HUES64 (cell line): ENCODE data around the gene PPIL3.

Experiments
- H3K27ac ChIP-seq: 2 replicates; pipeline ENCODE4 v1.7.0; 2013; ENCODE audit warnings: low read depth, low read length, inconsistent platforms
- H3K27me3 ChIP-seq: 2 replicates; pipeline ENCODE4 v1.6.1; 2013; ENCODE audit warnings: mild to moderate bottlenecking, low read length; ENCODE audit not compliant: insufficient read depth
- H3K36me3 ChIP-seq: 2 replicates; pipeline ENCODE4 v1.6.1; 2013; ENCODE audit warnings: mild to moderate bottlenecking, low read length; ENCODE audit not compliant: insufficient read depth
- H3K4me1 ChIP-seq: 2 replicates; pipeline ENCODE4 v1.6.1; 2013; ENCODE audit warnings: mild to moderate bottlenecking, low read length, moderate library complexity; ENCODE audit not compliant: insufficient read depth
- H3K4me3 ChIP-seq: 2 replicates; pipeline ENCODE4 v1.5.1; 2013; ENCODE audit warnings: mild to moderate bottlenecking, low read length, moderate library complexity
- H3K9ac ChIP-seq: 2 replicates; pipeline ENCODE4 v1.6.1; 2013; ENCODE audit warnings: mild to moderate bottlenecking, low read depth, low read length
- H3K9me3 ChIP-seq: 2 replicates; pipeline ENCODE4 v1.6.1; 2013; ENCODE audit warnings: low read depth, low read length; ENCODE audit not compliant: insufficient read depth
- WGBS: fragments of 150-250, 120-280 bp; methylation state at CpG from one replicate; pipeline ENCODE4 v1.1.7; 2013; ENCODE audit warnings: missing lambda C conversion rate; 5-methylcytosine and 5-hydroxymethylcytosine counted together

PPIL3 gene

DNA sequence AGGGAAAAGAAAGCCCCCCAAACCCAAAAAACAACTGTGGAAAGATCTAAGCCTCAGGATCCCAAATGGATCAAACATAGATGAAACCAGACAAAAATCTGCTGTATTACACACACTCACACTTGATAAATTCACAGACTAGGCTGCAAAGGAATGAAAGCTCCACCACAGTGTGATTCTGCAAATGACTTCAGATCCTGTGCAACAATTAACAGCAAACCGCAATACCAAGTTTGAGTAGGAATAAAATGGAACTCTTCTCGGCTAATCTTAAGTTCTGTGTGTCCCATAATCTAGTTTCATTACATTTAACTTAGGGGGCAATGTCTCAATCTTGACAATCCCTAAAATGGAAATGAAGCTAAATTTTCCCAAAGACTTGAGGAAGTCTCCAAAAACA is 36.3 kb downstream of the PPIL3 start:
- Histone ChIP-seq H3K4me3 (no peak overlapping the region), H3K9me3 (no peaks in the 10 kb centered on the region), H3K9ac (no peak overlapping the region), H3K4me1 (no peaks in the 10 kb centered on the region), H3K36me3 (peaks cover 67% of the 10 kb centered on the region), H3K27ac (no peak overlapping the region), H3K27me3 (no peaks in the 10 kb centered on the region)
- whole genome bisulfite sequencing: 100% methylated on average over 2 of the region's 2 CpGs

DNA sequence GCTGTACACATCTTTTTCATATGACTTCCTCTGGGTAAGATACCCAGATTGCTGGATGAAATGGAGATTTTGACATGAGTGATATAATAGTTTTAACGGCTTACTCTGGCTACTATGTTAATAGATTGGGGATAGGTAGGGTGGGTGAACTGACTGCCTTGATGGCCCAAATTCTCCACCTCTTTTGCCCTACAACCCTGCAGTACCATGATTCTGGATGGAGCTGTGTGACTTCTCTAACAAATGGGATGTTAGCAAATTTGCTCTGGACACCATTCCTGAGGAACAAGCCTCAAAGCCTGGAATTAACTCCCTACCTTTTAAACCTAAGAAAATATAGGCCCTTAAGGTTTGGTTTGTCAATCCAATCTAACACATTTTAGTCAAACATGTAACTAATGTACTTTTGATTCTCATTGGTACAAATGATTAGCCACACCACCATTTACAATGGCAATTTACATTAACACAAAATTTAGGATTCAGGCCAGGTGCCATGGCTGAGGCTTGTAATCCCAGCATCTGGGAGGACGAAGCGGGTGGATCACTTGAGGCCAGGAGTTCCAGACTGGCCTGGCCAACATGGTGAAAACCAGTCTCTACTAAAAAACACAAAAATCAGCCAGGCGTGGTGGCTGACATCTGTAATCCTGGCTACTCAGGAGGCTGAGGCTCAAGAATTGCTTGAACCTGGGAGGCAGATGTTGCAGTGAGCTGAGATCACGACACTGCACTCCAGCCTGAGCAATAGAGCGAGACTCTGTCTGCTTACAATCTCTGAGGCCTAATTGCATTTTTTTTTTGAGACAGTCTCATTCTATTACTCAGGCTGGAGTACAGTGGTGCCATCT is 37.3 kb downstream of the PPIL3 start:
- Histone ChIP-seq H3K36me3 (peaks cover 57% of the 10 kb centered on the region), H3K9ac (no peak overlapping the region), H3K4me3 (no peak overlapping the region), H3K27me3 (no peaks in the 10 kb centered on the region), H3K9me3 (no peaks in the 10 kb centered on the region), H3K27ac (no peak overlapping the region), H3K4me1 (no peaks in the 10 kb centered on the region)
- 99% methylated on average over 6 of the region's 6 CpGs for WGBS

GRCh38 chr2:200850512-200851256 is 38.2 kb downstream of the PPIL3 start:
- Histone ChIP-seq H3K36me3 (peaks cover 47% of the 10 kb centered on the region), H3K4me3 (no peak overlapping the region), H3K27me3 (no peaks in the 10 kb centered on the region), H3K9ac (no peak overlapping the region), H3K9me3 (no peaks in the 10 kb centered on the region), H3K27ac (no peak overlapping the region), H3K4me1 (no peaks in the 10 kb centered on the region)
- WGBS: 94% methylated on average over 14 of the region's 14 CpGs

- 80% methylated on average over 4 of the region's 4 CpGs for WGBS
- no peak overlapping the region for H3K4me3 ChIP-seq
- H3K9ac ChIP-seq: no peak overlapping the region
- no peaks in the 10 kb centered on the region for H3K4me1 ChIP-seq
- no peaks in the 10 kb centered on the region for H3K9me3 ChIP-seq
- no peak overlapping the region for H3K27ac ChIP-seq
- no peaks in the 10 kb centered on the region for H3K27me3 ChIP-seq
- peaks cover 20% of the 10 kb centered on the region for H3K36me3 ChIP-seq
These were observed 40.9 kb downstream of the PPIL3 start for GRCh38 chr2:200847939-200848338.

DNA sequence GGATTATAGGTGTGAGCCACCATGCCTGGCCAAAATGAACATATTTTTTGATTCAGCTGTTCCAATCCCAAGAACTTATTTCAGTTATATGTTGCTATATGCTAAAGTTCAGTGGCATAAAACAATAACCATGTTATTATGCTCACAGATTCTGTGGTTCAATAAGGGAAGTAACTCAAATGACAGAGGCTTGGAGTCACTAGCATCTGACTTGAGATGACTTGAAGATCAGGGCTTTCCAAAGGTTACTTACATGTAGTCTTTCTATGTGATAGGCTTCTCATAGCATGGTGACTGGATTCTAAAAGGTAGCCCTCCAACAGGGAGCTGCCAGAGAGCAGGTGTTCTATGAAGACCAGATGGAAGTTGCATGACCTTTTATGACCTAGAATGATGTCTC is 41.6 kb downstream of the PPIL3 start:
- Histone ChIP-seq H3K36me3 (peaks cover 13% of the 10 kb centered on the region), H3K27me3 (no peaks in the 10 kb centered on the region), H3K9me3 (no peaks in the 10 kb centered on the region), H3K4me1 (no peaks in the 10 kb centered on the region), H3K9ac (no peak overlapping the region), H3K4me3 (no peak overlapping the region), H3K27ac (no peak overlapping the region)

GRCh38 chr2:200845669-200846325 is 43.1 kb downstream of the PPIL3 start:
- no peaks in the 10 kb centered on the region for H3K27me3 ChIP-seq
- H3K27ac ChIP-seq: no peak overlapping the region
- H3K4me1 ChIP-seq: no peaks in the 10 kb centered on the region
- H3K9ac ChIP-seq: no peak overlapping the region
- H3K9me3 ChIP-seq: no peaks in the 10 kb centered on the region
- no peaks in the 10 kb centered on the region for H3K36me3 ChIP-seq
- H3K4me3 ChIP-seq: no peak overlapping the region
- WGBS: 93% methylated on average over 10 of the region's 10 CpGs

- Histone ChIP-seq H3K36me3 (no peaks in the 10 kb centered on the region), H3K4me3 (no peak overlapping the region), H3K27me3 (no peaks in the 10 kb centered on the region), H3K9ac (no peak overlapping the region), H3K27ac (no peak overlapping the region), H3K4me1 (no peaks in the 10 kb centered on the region), H3K9me3 (no peaks in the 10 kb centered on the region)
- 96% methylated on average over 5 of the region's 5 CpGs for WGBS
These were observed 43.7 kb downstream of the PPIL3 start for GRCh38 chr2:200845194-200845593.

DNA sequence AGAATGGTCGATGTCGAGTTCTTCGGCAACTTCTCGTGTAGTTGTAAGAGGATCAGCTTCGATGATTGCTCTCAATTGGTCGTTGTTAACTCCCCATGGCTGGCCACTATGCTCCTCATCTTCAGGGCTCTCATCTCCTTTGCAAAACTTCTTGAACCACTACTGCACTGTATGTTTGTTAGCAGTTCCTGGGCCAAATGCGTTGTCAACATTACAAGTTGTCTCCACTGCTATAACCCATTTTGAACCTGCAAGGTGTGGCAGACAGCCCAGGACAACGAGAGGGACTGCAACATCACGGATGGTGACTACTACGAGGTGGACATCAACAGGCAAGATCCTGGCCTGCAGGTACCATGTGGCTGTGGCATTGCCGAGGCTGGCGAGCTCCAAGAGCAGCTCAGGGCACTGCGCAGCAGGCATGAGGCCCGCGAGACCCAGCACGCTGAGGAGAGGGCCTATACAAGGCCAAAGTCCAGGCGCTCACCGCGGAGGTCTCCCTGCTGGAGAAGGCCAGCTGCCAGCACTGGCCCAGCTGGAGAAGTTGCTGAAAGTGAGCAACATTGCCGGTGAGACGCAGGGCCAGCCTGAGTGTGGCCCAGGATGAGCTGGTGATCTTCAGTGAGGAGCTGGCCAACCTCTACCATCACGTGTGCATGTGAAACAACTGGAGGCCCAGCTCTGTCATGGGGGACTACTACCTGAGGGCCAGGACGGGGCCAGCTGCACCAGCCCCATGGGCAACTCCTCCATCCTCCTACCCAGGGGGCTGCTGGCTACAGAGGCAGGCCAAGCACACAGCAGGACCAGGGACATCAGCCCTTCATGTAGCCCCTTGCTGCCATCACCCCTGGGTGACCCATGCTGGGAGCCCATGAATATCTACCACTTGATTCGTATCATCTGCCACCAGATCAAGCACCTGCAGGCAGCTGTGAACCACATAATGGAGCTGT is 44.6 kb downstream of the PPIL3 start:
- Histone ChIP-seq H3K27me3 (no peaks in the 10 kb centered on the region), H3K4me3 (no peak overlapping the region), H3K9me3 (no peaks in the 10 kb centered on the region), H3K9ac (no peak overlapping the region), H3K36me3 (no peaks in the 10 kb centered on the region), H3K27ac (no peak overlapping the region), H3K4me1 (peaks cover 5% of the 10 kb centered on the region; the same call in 1 of the 2 replicates)
- WGBS: 95% methylated on average over 24 of the region's 24 CpGs

GRCh38 chr2:200839513-200839912 is 49.4 kb downstream of the PPIL3 start:
- WGBS: 86% methylated on average over 3 of the region's 3 CpGs
- no peak overlapping the region for H3K9ac ChIP-seq
- no peak overlapping the region for H3K4me3 ChIP-seq
- H3K27ac ChIP-seq: no peak overlapping the region
- H3K4me1 ChIP-seq: peaks cover 5% of the 10 kb centered on the region; the same call in 1 of the 2 replicates
- no peaks in the 10 kb centered on the region for H3K36me3 ChIP-seq
- peaks cover 17% of the 10 kb centered on the region for H3K9me3 ChIP-seq
- no peaks in the 10 kb centered on the region for H3K27me3 ChIP-seq

DNA sequence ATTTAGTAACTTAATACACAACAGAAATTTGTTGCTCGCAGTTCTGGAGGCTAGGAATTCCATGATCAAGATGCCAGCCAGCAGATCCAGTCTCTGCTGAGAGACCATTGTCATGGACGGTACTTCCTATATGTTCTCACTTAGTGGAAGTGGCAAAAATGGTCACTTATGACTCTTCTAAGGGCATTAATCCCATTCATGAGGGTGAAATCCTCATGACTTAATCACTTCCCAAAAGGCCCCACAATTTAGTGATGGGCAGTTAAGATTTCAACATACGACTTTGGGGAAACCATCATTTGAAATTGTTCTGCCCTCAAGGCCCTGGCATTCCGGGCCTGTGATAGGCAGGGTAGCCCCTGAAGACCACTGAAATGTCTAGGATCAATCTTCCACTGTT is 54.2 kb downstream of the PPIL3 start:
- H3K9ac ChIP-seq: no peak overlapping the region
- H3K4me1 ChIP-seq: peaks cover 5% of the 10 kb centered on the region; the same call in 1 of the 2 replicates
- no peak overlapping the region for H3K27ac ChIP-seq
- H3K9me3 ChIP-seq: peaks cover 17% of the 10 kb centered on the region
- WGBS: 99% methylated on average over 4 of the region's 4 CpGs
- H3K27me3 ChIP-seq: no peaks in the 10 kb centered on the region
- H3K4me3 ChIP-seq: no peak overlapping the region
- no peaks in the 10 kb centered on the region for H3K36me3 ChIP-seq
